Upper lobe of right lung (tissue), 1 donor: ENCODE data around the gene SDK2. TPM values are rescaled to one million over a fixed set of nuclear protein-coding genes. Genes with fewer than 3 reads are reported as not detected.

Experiments
- ATAC-seq: fragments of 200-7000 bp; cut with Tn5 transposase; one replicate; pipeline ENCODE4 v1.9.1; 2020; ENCODE audit warnings: mild to moderate bottlenecking, moderate library complexity
- DNase-seq: peaks from one replicate; pipeline ENCODE4 v3.0.0-alpha.2; 2020
- H3K27ac ChIP-seq: fragments of 200-600 bp; one replicate; pipeline ENCODE4 v1.8.0; 2022
- H3K27me3 ChIP-seq: fragments of 200-600 bp; one replicate; pipeline ENCODE4 v1.8.0; 2022; ENCODE audit warnings: mild to moderate bottlenecking
- H3K36me3 ChIP-seq: fragments of 200-600 bp; one replicate; pipeline ENCODE4 v1.8.0; 2022
- H3K4me1 ChIP-seq: fragments of 200-600 bp; one replicate; pipeline ENCODE4 v1.8.0; 2022
- H3K4me3 ChIP-seq: fragments of 200-600 bp; one replicate; pipeline ENCODE4 v1.8.0; 2022; ENCODE audit warnings: mild to moderate bottlenecking
- H3K9me3 ChIP-seq: fragments of 200-600 bp; one replicate; pipeline ENCODE4 v1.8.0; 2022
- intact Hi-C: fragments of 100-400 bp; cut with DNase I; formaldehyde crosslinking; loops from one replicate; pipeline ENCODE4 v1.11.0; 2022
- total RNA-seq: library from RNA; stranded (reverse); fragmentation: NEBNext Ultra II Directional; extraction: Animal tissue kit (Norgen Biotek cat#: 25700); gene quantifications from one replicate; pipeline ENCODE4 v1.2.1, GENCODE V29; 2021
- TF ChIP-seq, protein P1 (sequence below): fragments of 200-600 bp; IDR thresholded peaks from one replicate; pipeline ENCODE4 v1.8.0; 2022; ENCODE audit warnings: antibody characterized with exemption
- donor health status: DM: no; HTN: yes; CAD: no; lungs with severe emphysema.

The SDK2 gene
- total RNA-seq, 1 donor from 2014 or later: 2.3 TPM

DNA sequence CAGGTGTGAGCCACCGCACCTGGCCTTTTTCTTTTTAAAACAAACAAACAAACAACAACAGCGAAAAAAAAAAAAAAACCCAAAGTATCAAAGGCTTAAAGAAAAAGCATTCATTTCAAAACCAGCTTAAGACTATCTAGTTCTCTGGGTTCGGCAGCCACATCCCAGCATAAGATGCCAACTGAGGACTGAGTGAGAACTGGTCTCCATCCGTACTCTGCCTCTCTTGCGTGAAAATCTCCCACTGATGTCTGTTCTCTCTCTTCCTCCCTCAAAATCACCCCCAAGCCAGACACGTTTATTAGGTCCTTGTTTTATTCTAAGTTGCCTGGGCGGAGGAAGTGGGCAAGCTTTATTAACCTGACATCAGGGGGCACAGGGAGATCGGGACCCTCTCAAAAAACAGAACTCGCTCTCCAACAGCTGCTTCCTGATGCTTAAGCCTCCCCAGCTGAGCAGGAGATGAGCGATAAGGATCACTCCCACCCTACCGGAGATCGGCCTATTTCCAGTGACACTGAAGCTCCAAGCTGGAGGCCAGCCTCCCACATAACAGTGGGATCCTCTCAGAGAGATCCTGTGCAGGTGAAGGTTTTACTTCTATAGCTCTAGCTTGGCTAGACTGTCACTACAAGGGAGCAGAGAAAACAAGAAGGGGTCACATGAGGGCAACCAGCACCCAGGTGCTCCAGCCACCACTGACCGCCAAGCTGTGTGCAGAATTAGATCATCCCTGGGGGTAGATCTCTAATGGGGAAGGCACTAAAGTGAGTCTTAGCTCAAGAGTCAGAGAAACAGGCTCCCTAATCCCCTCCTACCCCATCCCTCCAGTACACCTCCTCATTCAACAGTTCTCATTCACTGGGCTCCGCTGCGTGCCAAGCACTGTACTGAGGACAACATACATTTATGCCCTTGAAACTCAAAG lies 346.0 kb downstream of the SDK2 start:
- intact Hi-C loops: no loop called here
- H3K27ac ChIP-seq: peak overlapping the region; percentile 2

DNA sequence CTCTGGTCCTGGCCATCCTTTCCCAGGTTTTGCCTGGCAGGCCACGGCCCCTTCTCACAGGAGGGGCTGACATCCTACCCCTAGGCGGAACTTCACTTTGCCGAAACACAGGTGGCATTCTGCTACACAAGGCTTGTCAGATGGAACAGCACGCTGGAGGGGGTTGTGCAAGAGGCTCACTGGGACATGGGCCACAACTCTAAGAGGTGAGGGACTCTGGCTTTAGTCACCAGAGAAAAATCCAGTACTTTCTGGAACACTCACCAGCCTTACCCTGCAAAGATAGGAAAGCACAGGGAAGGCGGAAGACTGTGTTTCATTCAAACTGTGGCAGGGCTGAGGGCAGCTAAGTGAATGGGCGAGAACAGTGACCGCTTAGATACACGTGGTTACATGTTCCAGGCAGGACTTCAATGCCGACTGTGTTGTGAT lies 350.7 kb downstream of the SDK2 start:
- intact Hi-C loops: no loop called here
- ATAC-seq (peak; percentile 80), DNase-seq (peak; percentile 83)

More for the DNA sequence above, 346.0 kb downstream of the SDK2 start:
- H3K4me1 ChIP-seq: peaks cover 54% of the 10 kb centered on the region
- H3K4me3 ChIP-seq: no peak overlapping the region
- H3K36me3 ChIP-seq: no peaks in the 10 kb centered on the region
- no peaks in the 10 kb centered on the region for H3K9me3 ChIP-seq
- TF ChIP-seq, protein P1, sequence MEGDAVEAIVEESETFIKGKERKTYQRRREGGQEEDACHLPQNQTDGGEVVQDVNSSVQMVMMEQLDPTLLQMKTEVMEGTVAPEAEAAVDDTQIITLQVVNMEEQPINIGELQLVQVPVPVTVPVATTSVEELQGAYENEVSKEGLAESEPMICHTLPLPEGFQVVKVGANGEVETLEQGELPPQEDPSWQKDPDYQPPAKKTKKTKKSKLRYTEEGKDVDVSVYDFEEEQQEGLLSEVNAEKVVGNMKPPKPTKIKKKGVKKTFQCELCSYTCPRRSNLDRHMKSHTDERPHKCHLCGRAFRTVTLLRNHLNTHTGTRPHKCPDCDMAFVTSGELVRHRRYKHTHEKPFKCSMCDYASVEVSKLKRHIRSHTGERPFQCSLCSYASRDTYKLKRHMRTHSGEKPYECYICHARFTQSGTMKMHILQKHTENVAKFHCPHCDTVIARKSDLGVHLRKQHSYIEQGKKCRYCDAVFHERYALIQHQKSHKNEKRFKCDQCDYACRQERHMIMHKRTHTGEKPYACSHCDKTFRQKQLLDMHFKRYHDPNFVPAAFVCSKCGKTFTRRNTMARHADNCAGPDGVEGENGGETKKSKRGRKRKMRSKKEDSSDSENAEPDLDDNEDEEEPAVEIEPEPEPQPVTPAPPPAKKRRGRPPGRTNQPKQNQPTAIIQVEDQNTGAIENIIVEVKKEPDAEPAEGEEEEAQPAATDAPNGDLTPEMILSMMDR: no peak
- H3K27me3 ChIP-seq: no peaks in the 10 kb centered on the region
- DNase-seq (no peak), ATAC-seq (no peak)

DNA sequence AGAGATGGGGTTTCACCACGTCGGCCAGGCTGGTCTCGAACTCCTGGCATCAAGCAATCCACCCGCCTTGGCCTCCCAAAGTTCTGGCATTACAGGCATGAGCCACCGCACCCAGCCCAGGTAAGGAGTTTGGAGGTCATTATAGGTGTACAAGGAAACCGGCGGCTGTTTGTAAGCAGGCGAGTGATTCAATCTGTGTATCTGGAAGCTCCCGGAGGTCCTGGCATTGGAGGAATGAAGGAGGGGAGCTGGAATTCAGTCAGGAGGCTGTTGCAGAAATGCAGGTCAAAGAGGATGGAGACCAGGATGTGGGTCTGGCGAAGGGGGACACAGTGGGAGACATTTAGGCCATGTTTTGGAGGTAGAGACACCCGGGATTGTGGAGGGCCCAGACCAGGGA lies 351.2 kb downstream of the SDK2 start:
- DNase-seq (peak; percentile 56), ATAC-seq (no peak)
- Histone ChIP-seq H3K27me3 (no peaks in the 10 kb centered on the region), H3K9me3 (no peaks in the 10 kb centered on the region), H3K27ac (peak overlapping the region; percentile 42), H3K4me1 (peaks cover 72% of the 10 kb centered on the region), H3K4me3 (no peak overlapping the region), H3K36me3 (no peaks in the 10 kb centered on the region)
- TF ChIP-seq, protein P1: no peak
- intact Hi-C loops: no loop called here

More for the DNA sequence above, 350.7 kb downstream of the SDK2 start:
- H3K4me1 ChIP-seq: peaks cover 73% of the 10 kb centered on the region
- H3K27me3 ChIP-seq: no peaks in the 10 kb centered on the region
- H3K27ac ChIP-seq: peak overlapping the region; percentile 42
- TF ChIP-seq, protein P1: no peak
- H3K36me3 ChIP-seq: no peaks in the 10 kb centered on the region
- H3K4me3 ChIP-seq: no peak overlapping the region
- no peaks in the 10 kb centered on the region for H3K9me3 ChIP-seq

DNA sequence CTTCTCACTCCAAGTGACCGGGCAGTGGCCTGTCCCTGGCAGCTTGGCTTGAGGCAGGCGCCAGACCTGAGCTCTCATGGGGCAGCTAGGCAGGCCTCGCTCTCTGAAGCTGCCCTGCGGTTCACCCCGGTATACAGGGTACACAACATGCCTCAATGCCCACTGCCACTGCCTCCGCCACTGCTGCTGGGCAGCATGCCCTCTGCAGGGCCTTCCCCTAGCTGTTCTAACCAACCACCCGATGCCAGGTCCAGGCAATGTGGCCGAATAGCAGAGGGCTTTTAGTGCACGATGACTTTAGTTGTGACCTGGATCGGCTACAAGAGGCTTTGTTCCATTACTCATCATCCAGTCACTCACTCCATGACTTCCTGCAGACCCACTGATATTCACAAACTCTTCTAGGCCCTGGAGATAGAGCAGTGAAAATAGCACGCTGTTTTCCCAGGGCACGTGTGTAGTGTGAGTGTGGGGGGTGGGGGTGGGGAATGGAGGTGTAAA lies 352.2 kb downstream of the SDK2 start:
- peak; percentile 2 for ATAC-seq
- Histone ChIP-seq H3K4me3 (no peak overlapping the region), H3K36me3 (no peaks in the 10 kb centered on the region), H3K27me3 (no peaks in the 10 kb centered on the region), H3K27ac (peak overlapping the region; percentile 79), H3K4me1 (peaks cover 76% of the 10 kb centered on the region), H3K9me3 (no peaks in the 10 kb centered on the region)
- no peak for DNase-seq
- intact Hi-C loops: no loop called here
- TF ChIP-seq, protein P1: no peak

DNA sequence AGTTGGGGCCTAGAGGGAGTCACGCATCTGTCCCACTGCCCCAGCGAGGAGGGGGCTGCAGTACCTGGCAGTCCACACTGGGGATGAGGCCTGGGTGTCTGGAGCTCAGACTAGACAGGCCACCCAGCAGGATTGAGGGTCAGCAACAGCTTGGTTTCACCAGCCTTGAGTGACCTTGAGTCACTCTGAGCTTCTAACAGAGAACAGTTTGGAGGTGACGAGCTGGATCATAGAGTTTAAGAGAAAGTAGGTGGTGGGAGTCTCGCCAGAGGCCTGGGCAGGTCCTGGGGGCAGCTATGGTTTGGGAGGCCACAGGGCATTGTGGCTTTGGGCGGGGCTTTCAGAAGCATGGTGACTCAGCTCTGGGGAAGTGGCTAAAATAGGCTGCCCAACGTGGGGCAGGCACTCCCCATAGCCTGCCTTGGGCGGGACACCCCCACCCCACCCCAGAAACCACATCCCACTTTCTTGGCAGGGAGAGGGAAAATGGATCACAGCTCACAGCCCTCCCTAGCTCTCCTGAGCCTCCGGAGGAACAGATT lies 352.9 kb downstream of the SDK2 start:
- peak; percentile 84 for ATAC-seq
- peak; percentile 85 for DNase-seq
- H3K9me3 ChIP-seq: no peaks in the 10 kb centered on the region
- peaks cover 1% of the 10 kb centered on the region for H3K36me3 ChIP-seq
- peak overlapping the region; percentile 79 for H3K27ac ChIP-seq
- H3K4me3 ChIP-seq: no peak overlapping the region
- no peaks in the 10 kb centered on the region for H3K27me3 ChIP-seq
- H3K4me1 ChIP-seq: peaks cover 74% of the 10 kb centered on the region
- TF ChIP-seq, protein P1: no peak
- intact Hi-C loops: no loop called here
